Activated CD8-positive, alpha-beta memory T cell treated with anti-CD3 and anti-CD28 coated beads for 24 hours (primary cell): ENCODE results near the gene FBP1.

Experiments
- DNase-seq: peaks from one replicate; pipeline ENCODE4 v3.0.0-alpha.2; 2020

Gene FBP1

DNA sequence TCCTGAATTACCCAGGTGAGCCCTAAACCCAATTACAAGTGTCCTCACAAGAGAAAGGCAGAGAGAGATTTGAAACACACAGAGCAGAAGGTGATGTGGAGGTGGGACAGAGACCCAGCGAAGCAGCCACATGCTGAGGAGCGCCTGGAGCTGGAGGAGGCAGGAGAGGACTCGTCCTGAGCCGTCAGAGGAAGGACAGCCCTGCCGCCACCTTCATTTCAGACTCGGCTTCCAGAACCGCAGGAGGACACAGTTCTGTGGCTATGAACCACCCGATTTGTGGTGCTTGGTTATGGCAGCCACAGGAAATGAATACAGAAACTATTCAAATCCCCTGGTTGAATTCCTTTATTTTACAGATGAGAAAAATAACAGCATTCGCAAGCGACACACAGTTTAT is 16.4 kb upstream of the FBP1 start:
- no peak for DNase-seq

DNA sequence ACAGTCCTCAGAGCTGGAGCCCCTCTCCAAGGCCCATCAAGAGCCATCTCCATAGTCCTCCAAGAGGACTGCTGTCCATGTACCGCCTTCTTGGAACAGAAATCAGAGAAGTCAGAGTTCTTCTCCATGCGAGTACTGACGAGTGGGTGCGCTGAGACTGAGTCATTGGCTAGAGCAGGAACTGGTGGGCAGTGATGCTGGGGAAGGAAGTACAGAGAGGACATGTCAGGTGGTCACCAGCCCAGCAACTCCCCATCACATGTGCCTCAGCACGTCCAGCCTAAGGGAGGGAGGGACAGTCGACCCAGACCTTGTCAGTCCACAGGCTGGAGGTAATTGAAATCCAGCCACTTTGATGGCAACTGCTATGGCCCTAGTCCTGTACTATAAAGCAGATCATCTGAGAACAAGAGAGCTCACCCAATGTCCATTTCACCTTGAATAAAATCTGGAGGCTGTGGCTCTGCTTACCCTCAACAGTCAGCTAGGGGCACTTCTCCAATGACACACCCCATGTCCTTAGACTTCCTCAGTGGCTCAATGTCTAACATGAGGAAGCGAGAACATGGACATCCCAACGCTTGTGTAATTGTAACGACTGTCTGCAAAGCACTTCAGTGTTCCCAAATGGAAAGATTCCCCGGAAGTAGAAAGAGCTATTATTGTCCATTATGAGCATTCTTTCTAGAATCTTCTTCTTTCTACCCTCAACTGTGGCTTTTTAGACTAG is 15.0 kb upstream of the FBP1 start:
- DNase-seq, result no peak

DNA sequence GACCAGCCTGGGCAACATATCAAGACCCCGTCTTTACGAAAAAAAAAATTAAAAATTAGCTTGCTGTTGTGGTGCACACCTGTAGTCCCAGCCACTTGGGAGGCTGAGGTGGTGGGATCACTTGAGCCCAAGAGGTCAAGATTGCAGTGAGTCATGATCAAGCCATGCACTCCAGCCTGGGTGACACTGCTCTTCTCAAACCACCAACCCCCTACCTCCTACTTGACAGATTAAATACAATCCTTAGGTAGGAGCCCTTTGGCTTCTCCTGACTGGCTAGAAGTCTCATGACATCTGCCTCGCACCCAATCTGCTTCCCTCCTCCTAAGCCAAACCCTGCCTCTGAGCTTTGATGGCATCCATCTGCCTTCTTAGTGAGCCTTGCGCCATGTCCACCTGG is 11.6 kb upstream of the FBP1 start:
- no peak for DNase-seq

DNA sequence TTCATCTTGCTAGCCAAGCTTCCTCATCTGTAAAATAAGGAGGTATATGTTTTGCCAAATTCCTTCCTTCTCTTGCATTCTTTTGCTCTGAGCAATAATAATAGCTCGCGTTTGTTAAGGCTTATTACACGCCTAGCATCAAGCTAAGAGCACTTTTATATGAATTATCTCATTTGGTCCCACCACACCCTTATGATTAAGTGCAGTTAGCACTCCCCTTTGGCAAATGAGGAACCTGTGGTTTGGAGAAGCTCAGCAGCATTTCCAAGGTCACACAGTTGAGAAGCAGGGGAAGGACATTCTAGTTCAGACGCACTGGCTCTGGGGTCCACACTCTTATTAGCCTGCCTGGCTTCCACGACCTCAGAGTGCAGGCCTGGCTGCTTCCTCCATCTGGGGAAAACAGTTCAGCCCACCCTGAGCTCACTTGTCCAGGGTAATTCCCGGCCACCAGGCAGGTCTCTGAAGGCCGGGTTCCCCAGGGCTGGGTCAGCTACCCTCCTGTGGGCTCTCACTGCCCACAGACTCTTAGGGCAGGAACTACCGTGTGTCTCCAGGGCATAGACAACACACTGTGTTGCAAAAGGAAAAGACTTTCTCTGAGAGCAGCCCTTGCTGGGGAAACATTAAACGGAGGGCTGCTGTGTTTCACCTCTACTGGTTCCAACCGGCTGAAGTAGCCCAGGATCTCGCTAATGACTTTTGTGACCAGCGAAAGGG is 9.9 kb upstream of the FBP1 start:
- no peak for DNase-seq

DNA sequence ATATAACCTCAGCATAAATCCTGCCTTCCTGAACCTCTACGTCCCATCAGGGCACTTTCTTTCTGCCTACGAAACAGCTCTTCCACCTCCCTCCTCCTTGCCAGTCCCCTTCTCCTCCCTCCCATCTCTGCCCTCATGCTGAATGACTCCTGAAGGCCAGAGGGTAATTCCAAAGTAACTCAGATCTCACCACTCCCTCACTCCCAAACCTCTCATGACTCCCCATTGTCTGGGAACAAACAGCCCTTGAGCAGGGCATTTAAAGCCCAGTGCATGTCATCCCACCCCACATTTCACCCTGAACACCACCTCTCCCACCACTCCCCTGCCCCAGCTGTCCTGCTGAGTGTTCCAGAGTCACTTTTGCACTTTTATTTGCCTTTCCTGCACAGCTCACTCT is 8.9 kb upstream of the FBP1 start:
- no peak for DNase-seq

DNA sequence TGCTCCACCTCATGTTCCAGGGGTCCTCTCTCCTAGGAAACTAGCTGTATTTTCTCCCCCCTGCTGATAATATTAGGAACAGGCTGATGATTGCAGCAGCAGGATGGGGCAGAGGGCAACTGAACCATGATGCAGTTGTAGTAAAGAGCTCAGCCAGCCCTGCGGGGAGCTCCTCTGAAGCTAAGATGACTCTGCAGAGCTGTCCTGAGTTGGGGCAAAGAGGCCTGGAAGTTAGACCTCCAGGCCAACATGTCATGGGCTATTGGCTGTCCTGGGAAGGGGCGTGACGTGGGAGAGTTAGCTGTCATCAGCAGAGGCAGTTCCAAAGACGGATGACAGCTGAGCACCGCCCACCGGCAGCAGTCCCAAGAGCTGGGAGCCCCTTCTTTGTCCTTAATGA is 6.6 kb upstream of the FBP1 start:
- DNase-seq, result no peak

DNA sequence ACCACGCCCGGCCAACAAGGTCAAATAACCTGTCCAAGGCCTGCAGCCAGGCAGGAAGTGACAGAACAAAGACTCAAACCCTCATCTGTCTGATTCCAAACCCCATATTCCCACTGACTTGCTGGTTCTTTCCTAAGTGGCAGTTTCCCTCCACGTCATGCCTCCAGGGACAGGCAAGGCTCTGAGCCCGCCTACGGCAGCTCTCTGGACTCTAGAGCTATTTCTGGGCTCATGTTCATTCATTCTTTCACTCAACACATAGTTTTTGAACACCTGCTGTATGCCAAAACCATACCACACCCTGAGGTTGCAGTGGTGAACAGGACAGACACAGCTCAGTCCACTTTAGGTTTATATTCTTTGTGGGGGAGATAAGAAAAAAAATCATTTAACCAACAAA is 5.2 kb upstream of the FBP1 start:
- no peak for DNase-seq

DNA sequence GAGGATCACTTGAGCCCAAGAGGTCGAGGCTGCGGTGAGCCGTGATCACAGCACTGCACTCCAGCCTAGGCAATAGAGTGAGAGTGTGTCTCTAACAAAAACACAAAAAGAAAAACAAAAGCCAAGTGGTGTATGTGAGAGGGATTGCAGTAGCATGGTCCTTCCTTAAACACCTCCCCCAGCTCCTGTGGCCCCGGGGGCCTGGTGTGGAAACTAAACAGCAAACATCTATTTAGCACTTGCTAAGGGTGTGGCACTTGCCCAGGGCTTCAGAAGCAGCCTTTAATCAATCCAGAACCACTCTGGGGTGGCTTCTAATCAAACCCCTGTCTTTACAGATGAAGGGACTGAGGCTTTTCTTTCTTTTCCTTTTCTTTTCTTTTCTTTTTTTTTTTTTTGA is 4.4 kb upstream of the FBP1 start:
- DNase-seq, result no peak

DNA sequence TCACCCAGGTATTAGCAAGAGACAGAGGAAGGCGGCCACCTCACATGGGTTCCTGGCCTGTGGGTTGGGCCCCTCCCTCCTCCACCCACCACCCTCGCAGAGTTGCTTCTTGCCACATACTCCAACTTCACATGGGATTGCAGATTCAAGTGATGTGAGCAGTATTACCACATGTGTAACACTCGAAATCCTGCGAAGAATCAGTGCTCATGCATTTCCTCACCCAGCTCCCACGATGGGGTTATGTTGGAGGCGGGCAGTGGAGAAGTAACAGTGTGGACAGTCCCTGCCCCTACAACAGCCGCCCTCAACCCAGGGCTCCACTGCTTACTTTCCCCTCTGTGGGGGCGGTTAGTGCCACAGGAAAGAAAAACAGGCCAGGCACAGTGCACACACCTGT is 3.9 kb upstream of the FBP1 start:
- DNase-seq, result no peak

DNA sequence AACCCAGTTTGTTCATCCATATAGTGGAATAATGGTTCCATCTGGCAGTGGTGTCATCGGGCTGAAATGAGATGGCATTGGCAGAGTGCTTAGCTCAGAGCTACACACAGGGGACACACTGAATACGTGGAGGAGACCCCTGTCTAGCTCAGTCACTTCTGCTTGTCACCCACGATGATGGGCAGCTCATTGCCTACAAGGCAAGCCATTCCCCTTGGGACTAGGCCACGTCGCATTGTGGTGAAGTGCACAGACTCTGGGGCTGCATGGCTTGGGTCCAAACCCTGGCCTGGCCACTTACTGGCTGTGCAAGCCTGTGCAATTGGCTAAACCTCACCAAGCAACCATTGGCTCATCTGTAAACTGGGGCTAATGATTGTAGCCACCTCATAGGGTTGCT is 3.2 kb upstream of the FBP1 start:
- no peak for DNase-seq

DNA sequence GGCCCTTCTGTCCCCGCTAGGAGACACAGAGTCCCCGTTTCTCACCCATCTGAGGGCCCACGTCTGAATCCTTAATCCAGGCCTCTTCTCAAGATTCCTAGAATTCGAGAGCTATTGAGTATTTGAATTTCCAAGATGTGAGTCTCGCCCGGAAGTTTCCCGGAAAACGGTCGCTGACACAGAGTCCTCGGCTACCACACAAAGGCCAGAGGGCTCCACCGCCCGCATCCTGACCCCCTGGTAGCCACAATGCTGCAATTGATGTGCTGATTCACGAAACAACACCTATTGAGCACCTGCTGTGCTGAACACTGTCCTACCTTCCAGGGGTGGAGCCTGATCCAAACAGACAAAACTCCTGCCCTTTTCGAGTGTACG is 670 bp upstream of the FBP1 start:
- no peak for DNase-seq

DNA sequence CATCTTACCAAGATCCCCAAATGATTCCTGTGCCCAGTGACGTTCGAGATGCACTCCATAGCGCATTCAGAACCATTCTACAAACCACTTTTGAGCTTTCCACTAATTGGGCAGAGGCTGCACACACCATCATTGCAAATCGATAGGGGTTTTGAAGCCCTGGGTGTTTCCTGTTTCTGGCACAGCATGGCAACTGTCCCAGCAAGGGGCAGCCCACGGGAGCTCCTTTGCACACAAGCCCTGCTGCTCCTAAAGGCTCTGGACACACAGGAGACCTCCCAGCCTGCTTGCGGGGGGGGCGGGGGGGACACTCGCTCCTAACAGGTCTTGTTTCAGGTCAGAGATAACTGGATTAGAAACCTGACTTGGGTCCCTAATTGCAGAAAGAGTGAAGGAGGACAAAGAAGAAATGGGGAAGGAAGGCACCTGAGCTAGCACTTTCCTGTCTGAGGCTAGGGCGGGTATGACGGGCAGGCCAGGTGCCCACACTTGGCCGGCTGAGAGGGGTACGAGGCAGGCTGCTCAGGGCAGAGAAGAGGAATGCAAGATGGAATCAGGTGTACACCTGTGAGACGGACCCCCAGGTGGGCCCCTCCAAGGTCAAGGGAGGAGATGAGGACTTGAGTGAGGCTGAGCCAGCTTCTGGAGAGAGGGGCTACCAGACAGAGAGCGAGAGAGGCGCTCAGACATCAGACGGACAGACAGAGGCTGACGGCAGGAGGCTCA is 820 bp downstream of the FBP1 start:
- peak; percentile 61 for DNase-seq

DNA sequence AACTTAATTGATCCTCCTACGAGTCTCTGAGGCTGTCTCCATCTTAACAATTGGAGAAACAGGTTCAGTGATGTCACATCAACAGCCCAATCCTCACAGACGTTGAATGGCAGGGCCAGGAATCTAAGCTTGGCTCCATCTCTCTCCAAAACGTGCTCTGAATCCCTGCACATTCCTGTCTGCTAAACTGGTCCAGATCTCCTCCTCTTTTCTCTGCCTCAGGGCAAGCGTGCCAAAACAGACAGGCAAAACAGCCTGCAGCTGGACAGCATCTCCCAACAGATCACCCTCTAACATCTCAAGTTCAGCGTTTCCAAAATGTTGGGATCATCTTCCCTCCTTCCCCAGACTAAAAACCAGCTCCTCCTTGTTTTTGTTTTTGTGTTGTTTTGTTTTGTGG is 6.6 kb downstream of the FBP1 start:
- DNase-seq, result no peak

DNA sequence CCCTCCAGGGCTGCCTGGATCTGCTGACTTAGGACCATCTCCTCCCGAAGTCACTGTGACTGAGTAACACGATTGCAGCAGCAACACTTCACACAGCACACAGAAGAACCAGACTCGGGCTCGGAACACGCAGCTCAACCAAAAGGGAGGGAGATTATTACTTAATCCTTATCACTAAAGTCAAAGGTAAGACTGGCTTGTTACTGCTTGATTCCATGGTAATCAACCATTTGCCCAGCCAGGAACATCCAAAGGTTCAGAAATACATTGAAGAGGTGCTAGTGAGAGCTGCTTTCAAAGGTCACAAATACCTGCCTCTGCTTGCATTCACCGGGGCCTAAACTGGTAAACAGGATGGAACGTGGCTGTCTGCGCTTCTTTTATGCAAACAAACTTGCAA is 7.7 kb downstream of the FBP1 start:
- no peak for DNase-seq

DNA sequence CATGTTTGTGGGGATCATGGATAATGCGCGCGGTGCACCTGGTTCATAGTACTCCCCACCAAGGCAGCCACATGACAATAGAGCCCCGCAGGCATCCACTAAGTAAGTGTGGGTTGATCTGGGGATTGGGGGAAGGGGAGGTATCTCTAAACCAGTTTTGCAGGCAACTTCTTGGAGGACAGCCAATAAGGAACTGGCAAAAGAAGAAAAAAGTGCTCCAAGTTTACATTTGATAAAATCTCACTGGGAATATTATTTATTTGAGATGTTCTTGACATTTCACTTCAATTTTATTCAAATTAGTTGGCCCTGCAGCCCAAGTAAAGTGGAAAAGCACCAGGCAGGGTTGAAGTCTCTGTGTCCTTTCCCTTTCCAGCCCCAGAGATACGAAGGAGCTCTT is 8.5 kb downstream of the FBP1 start:
- DNase-seq, result no peak

DNA sequence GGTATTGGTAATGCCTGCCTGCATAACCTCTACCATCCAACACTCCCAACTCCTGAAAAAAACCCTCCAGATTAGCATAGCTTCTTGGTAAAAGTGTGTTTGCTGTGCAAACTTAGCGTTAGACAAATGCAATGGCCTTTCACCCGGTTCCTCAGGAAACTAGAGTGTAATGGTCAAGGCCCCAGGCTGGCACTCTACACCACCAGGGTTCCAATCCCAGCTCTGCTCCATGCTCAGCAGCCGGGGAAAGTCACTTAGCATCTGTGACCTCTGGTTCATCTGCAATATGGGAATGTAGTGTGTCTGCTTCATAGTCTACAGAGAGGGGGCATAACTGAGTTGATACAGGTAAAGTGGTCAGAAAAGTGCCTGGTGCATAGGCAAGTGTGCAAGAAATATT is 9.0 kb downstream of the FBP1 start:
- DNase-seq, result no peak

DNA sequence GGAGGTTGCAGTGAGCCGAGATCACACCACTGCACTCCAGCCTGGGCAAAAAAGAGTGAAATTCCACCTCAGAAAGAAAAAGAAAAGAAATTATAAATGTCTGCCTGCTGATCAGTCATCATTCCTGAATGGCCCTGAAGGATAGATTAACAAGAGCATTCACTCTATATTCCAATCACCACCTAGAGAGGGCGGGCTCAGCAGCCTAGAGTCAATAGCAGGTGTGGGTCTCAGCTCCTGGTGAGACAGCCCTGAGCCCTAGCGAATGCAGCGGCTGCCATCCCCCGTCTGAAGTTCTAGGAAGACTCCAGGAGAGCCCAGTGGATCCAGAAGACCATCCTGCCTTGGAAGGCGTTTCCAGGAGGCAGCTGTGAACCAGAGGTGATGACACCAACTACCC is 12.0 kb downstream of the FBP1 start:
- DNase-seq, result no peak

DNA sequence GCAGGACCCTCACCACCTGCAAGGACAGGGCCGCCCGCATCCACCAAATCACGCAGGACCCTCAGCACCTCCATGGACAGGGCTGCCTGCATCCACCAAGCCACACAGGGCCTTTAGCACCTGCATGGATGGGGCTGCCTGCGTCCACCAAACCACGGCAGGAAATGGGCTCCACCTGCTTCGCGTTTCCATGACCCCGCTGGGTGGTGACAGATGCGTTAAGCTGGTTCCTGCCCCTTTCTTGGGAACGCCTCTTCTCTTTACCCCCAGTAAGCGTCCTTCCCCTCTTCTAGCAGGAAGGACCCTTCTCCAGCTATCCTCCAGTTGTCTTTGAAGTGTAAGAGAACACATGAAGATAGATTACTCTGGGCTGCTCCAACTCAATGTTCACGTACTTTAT is 13.5 kb downstream of the FBP1 start:
- DNase-seq, result no peak

DNA sequence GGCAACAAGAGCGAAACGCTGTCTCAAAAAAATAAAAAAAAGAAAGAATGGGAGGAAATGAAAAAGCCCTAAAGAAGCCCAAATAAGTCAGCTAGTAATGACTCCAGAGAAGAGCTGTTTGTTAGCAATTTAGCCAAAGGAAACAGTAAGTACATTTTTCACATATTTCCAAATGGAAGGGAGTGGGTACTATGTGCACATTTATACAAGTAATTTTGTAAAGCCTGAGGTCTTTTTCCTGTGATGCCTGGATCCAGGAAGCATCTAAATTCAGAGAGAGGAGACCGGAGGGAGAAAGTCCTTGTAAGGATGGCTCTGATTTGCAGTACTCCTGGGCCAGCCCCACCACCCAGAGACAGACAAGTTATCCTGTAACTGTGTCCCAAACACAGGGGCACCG is 14.7 kb downstream of the FBP1 start:
- no peak for DNase-seq

DNA sequence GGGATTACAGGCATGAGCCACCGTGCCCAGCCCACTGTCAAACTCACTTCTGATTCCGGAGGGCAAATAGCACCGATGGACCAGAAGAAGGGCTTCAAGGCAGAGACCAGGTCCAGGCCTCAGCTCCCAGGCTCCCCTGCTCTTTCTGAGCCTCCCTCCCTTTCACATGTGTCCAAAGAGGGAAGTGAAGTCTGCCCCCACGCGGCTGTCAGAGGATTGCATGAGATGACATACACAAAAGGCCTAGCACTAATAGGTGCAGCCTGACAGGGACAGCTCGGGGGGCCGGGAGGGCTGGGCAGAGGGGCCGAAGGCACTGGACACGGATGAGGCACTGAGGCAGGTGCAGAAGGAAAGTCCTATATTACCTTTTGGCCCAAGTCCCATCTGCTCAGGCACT is 16.1 kb downstream of the FBP1 start:
- DNase-seq, result no peak

DNA sequence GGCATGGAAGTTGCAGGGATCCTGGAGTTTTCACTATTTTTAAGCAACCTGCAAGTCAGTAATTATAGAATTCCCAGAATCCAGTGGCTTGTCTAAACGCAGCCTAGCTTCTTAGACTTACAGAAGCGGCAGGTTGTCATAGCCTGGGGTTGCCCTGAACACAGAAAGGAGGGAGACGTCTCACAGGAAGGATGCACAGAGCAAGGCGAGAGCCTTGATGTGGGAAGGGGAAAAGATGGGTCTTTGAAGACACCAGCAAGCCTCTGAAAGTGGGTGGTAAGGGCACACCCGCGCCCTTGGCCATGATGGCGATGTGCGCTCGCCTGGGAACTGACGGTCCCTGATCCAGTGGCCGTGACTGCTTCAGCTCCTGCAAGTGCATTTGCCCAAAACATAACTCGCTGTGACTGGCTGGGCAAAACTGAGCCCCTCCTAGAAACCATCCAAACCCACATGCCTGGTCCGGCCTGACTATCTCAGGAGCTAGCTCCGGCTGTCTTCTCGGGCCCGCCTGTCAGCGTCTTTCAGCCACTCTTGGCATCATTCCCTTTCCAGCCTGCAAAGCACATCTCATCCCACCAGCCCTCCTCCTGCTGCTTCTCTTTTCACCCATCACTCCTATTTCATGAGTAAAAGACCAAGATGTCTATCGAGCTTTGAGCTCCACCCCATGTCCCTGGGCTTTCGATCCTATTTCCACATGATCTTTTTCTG is 17.1 kb downstream of the FBP1 start:
- DNase-seq, result no peak

DNA sequence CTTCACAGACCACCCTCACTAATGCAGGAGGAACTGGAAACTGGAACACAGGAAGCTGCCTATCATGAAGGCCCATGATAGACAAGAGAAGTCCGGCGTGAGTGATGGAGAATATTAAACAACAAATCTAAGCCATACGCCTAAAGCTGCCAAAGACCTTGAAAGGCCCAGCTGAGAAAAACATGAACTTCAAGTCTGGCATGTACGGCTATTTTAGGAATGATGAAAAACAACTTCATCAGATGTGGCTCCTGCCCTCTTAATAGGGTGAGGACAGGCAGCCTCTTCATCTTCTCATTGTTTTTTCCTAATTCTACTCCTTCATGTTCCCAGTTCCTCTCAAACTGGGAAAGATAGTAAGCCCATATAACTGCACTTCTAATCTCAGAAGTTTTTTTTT is 20.3 kb downstream of the FBP1 start:
- DNase-seq, result no peak

DNA sequence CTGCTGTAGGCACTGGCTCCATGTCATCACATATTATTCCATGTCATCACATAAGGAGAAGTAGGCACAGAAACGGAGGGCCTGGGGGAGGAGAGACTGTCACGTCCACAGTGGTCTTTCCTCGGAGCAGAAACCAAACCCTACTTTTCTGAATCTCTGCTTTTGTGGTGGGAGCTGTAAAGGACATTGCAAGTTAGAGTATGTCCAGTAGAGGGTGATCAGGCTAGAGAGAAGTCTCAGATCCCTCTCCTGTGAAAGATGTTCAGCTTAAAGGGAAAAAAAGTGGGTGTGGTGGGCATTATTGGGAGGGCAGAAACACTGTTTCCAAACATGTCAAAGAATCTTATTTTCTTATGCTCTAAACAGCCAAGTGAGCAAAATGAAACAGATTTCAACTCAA is 26.3 kb downstream of the FBP1 start:
- no peak for DNase-seq

DNA sequence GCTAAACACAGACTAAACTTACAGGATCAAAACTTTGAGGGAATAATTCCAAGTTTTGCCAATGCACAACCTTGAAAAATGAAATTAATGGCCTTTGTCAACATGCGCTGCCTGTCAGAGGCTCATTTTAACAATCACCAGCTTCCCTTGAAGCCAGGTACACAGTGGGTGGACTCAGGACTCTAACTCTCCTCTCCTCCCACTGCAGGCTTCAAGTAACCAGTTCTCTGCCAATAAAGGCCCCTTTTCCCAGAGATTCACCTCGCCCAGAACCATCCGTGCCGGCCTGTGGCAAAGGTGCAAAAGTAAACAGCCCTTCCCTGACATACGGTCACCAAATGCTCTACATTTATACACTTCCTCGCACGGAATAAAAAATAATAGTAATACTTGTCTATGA is 27.2 kb downstream of the FBP1 start:
- no peak for DNase-seq
